ENCODE results near the gene SND1.

DNA sequence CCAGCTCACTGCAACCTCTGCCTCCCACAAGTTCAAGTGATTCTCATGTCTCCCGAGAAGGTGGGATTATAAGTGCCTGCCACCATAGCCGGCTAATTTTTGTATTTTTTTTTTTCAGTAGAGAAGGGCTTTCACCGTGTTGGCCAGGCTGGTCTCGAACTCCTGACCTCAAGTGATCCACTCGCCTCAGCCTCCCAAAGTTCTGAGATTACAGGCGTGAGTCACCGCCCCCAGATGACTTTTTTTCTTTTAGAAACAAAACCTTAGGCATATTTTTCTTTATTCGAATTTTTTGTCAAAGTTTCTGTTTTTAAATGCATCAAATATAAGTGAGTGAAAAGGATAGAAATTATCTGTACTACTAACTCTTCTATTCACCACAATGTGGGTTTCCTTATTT, 266.1 kb downstream of the SND1 start:
- no peak for TF ChIP-seq EZH2 (IDR thresholded peaks at IDR 0.05; ENCODE audit: borderline replicate concordance, low read length)
- TF ChIP-seq, protein P1, sequence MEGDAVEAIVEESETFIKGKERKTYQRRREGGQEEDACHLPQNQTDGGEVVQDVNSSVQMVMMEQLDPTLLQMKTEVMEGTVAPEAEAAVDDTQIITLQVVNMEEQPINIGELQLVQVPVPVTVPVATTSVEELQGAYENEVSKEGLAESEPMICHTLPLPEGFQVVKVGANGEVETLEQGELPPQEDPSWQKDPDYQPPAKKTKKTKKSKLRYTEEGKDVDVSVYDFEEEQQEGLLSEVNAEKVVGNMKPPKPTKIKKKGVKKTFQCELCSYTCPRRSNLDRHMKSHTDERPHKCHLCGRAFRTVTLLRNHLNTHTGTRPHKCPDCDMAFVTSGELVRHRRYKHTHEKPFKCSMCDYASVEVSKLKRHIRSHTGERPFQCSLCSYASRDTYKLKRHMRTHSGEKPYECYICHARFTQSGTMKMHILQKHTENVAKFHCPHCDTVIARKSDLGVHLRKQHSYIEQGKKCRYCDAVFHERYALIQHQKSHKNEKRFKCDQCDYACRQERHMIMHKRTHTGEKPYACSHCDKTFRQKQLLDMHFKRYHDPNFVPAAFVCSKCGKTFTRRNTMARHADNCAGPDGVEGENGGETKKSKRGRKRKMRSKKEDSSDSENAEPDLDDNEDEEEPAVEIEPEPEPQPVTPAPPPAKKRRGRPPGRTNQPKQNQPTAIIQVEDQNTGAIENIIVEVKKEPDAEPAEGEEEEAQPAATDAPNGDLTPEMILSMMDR (conservative IDR thresholded peaks at IDR 0.05 in 1 of 2, IDR thresholded peaks at IDR 0.05 in 1 of 2; ENCODE audit: extremely low read depth in 1 of 2, insufficient read depth in 1 of 2, low read depth in 1 of 2, low read length in 2 of 2) = no peak

Data from mammary epithelial cell (primary cell).